SU-DHL-6 (cell line): ENCODE measurements around the gene EXOC6.

Experiments used
- H2AFZ ChIP-seq: fragments of 200-600 bp; sonication (generic); 2 replicates; pipeline ENCODE4 v1.6.1; 2014; ENCODE audit warnings: low read depth, mild to moderate bottlenecking, moderate library complexity, mixed read lengths, antibody characterized with exemption, low read length; ENCODE audit not compliant: severe bottlenecking
- H3F3A ChIP-seq: fragments of 200-600 bp; shearing (Covaris generic); 2 replicates; pipeline ENCODE4 v1.6.0; 2016; ENCODE audit warnings: antibody characterized with exemption, mild to moderate bottlenecking; ENCODE audit not compliant: insufficient read depth
- H3K27ac ChIP-seq: fragments of 200-600 bp; sonication (generic); 2 replicates; pipeline ENCODE4 v1.5.1; 2016; ENCODE audit warnings: low read depth, mild to moderate bottlenecking, low read length, moderate library complexity, mixed read lengths
- H3K27me3 ChIP-seq: fragments of 200-600 bp; sonication (generic), shearing (Covaris generic); 2 replicates; pipeline ENCODE4 v1.6.0; 2014; ENCODE audit warnings: mild to moderate bottlenecking, low read length
- H3K36me3 ChIP-seq: fragments of 200-600 bp; sonication (generic); 2 replicates; pipeline ENCODE4 v1.6.1; 2014; ENCODE audit warnings: mild to moderate bottlenecking, low read length, mixed read lengths
- H3K4me2 ChIP-seq: fragments of 300-600, 200-600 bp; shearing (Covaris generic), sonication (generic); 2 replicates; pipeline ENCODE4 v1.6.0; 2014; ENCODE audit warnings: low read length, low read depth, mild to moderate bottlenecking; ENCODE audit not compliant: poor library complexity, severe bottlenecking
- H3K4me3 ChIP-seq: fragments of 200-600 bp; sonication (generic); 2 replicates; pipeline ENCODE4 v1.5.1; 2014; ENCODE audit warnings: antibody characterized with exemption, low read length, mild to moderate bottlenecking, mixed read lengths; ENCODE audit not compliant: insufficient read depth, poor library complexity, severe bottlenecking
- H3K79me2 ChIP-seq: fragments of 200-600 bp; sonication (generic); 2 replicates; pipeline ENCODE4 v1.6.1; 2014; ENCODE audit warnings: mild to moderate bottlenecking, low read length, moderate library complexity; ENCODE audit not compliant: insufficient read depth
- H3K9ac ChIP-seq: fragments of 200-600 bp; sonication (generic); 2 replicates; pipeline ENCODE4 v1.7.0; 2014; ENCODE audit warnings: mild to moderate bottlenecking, low read length
- H3K9me2 ChIP-seq: fragments of 200-600 bp; sonication (generic); replicated peaks from 2 replicates; pipeline ENCODE4 v1.6.1; 2014; ENCODE audit warnings: low read length; ENCODE audit not compliant: insufficient read depth
- H3K9me3 ChIP-seq: fragments of 200-600 bp; sonication (generic); 2 replicates; pipeline ENCODE4 v1.6.1; 2014; ENCODE audit warnings: low read length, mixed read lengths; ENCODE audit not compliant: insufficient read depth
- H4K20me1 ChIP-seq: fragments of 200-600 bp; sonication (generic); 2 replicates; pipeline ENCODE4 v1.6.1; 2014; ENCODE audit warnings: low read depth, mild to moderate bottlenecking, antibody characterized with exemption, low read length, moderate library complexity, mixed read lengths
- EZH2phosphoT487 ChIP-seq: fragments of 200-600 bp; sonication (generic), shearing (Covaris generic); conservative IDR thresholded peaks from 2 replicates; pipeline ENCODE4 v1.6.1; 2018; ENCODE audit warnings: mild to moderate bottlenecking, antibody characterized with exemption, low read length, moderate library complexity, mixed read lengths
- TF ChIP-seq, protein P1 (sequence below): fragments of 200-600 bp; sonication (generic); IDR thresholded peaks from one replicate; pipeline ENCODE4 v1.5.1; 2017; ENCODE audit warnings: antibody characterized with exemption, mild to moderate bottlenecking, low read length, moderate library complexity; ENCODE audit not compliant: insufficient read depth, poor library complexity, severe bottlenecking

EXOC6 gene

DNA sequence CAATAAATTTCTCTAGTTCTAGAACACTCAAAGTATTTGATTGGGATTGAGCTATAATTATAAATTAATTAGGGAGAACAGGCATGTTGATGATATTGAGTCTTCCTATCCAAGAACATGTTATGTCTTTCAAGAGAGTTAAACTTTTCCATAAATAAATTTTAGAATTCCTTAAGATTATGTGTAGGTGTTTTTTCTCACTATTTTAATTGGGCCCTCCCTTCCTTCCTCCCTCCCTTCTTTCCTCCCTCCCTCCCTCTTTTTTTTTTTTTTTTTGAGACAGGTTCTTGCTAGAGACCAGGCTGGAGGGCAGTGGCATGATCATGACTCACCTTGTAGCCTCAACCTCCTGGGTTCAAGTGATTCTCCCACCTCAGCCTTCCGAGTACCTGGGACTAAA lies 20.2 kb downstream of the EXOC6 start:
- Histone ChIP-seq H3K79me2 (peaks cover 9% of the 10 kb centered on the region), H3K4me3 (no peak overlapping the region), H3K27ac (no peak overlapping the region), H3K36me3 (no peaks in the 10 kb centered on the region), H3K9me2 (no peaks in the 10 kb centered on the region), H3F3A (peaks cover 10% of the 10 kb centered on the region; the same call in 1 of the 2 replicates), H2AFZ (no peak overlapping the region), H3K9ac (no peak overlapping the region), H3K9me3 (no peaks in the 10 kb centered on the region), H4K20me1 (peaks cover 3% of the 10 kb centered on the region), H3K4me2 (no peak overlapping the region), H3K27me3 (no peaks in the 10 kb centered on the region)
- TF ChIP-seq, protein P1, sequence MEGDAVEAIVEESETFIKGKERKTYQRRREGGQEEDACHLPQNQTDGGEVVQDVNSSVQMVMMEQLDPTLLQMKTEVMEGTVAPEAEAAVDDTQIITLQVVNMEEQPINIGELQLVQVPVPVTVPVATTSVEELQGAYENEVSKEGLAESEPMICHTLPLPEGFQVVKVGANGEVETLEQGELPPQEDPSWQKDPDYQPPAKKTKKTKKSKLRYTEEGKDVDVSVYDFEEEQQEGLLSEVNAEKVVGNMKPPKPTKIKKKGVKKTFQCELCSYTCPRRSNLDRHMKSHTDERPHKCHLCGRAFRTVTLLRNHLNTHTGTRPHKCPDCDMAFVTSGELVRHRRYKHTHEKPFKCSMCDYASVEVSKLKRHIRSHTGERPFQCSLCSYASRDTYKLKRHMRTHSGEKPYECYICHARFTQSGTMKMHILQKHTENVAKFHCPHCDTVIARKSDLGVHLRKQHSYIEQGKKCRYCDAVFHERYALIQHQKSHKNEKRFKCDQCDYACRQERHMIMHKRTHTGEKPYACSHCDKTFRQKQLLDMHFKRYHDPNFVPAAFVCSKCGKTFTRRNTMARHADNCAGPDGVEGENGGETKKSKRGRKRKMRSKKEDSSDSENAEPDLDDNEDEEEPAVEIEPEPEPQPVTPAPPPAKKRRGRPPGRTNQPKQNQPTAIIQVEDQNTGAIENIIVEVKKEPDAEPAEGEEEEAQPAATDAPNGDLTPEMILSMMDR = no peak
- TF ChIP-seq EZH2phosphoT487 = no peak

DNA sequence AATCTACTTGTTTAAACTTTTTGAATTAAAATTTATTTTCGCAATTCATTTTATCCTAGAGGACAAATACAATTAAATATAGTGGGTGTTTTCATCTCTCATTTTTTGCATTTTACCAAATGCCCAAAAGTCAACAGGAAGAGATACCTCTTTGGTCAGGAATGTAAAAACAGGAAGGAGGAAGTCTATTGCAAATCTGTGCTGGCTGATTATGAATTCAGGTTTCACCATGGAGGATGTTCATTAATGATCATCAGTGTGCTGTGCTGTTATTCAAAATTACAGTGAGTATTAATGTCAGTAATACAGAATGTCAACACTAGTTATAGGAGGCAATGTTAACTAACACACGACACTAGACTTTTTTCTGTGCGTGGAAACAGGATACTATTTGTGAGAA lies 24.7 kb downstream of the EXOC6 start:
- H3K4me2 ChIP-seq = no peak overlapping the region
- no peaks in the 10 kb centered on the region for H3K9me2 ChIP-seq
- peaks cover 5% of the 10 kb centered on the region; the same call in 1 of the 2 replicates for H3K79me2 ChIP-seq

DNA sequence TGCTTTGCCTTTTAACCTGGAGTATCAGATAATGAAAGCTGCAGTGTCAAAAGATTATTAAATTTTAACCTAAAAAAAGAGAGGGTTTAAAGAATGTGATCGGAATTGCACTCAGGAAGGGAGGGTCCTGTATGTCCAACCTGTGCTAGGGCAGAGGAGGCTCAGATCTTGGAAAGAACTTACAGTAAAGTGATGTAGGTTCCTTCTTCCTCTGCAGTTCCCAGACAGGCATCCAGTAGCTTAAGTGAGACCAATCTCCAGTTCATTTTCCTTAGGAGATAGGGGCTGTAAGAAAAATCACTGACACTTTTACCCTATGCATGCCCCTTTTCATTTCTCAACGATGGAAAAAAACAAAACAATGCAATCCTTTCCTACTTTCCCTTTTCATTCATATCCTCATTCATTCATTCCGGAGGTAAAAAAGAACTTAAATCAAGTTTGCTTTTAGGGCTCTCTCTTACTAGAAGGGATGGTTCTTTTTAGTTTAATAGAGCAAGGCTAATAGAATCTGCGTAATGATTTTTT lies 28.3 kb downstream of the EXOC6 start:
- no peaks in the 10 kb centered on the region; the same call in none of the 2 replicates for H3K79me2 ChIP-seq
- peaks cover 19% of the 10 kb centered on the region for H4K20me1 ChIP-seq
- no peak for TF ChIP-seq EZH2phosphoT487
- TF ChIP-seq, protein P1 = no peak
- no peaks in the 10 kb centered on the region for H3K9me2 ChIP-seq
- no peak overlapping the region for H3K4me2 ChIP-seq
- H3K9ac ChIP-seq = no peak overlapping the region
- no peak overlapping the region for H3K27ac ChIP-seq
- no peaks in the 10 kb centered on the region for H3K9me3 ChIP-seq
- H3F3A ChIP-seq = no peaks in the 10 kb centered on the region; the same call in 1 of the 2 replicates
- H3K27me3 ChIP-seq = no peaks in the 10 kb centered on the region
- H2AFZ ChIP-seq = no peak overlapping the region
- H3K4me3 ChIP-seq = no peak overlapping the region
- H3K36me3 ChIP-seq = no peaks in the 10 kb centered on the region

More for the DNA sequence above, 24.7 kb downstream of the EXOC6 start:
- H3K27me3 ChIP-seq = no peaks in the 10 kb centered on the region
- H2AFZ ChIP-seq = no peak overlapping the region
- H3K36me3 ChIP-seq = no peaks in the 10 kb centered on the region
- no peak overlapping the region for H3K4me3 ChIP-seq
- H3K9ac ChIP-seq = no peak overlapping the region
- H3K9me3 ChIP-seq = no peaks in the 10 kb centered on the region
- peaks cover 15% of the 10 kb centered on the region for H4K20me1 ChIP-seq
- TF ChIP-seq, protein P1 = no peak
- no peak for TF ChIP-seq EZH2phosphoT487
- H3K27ac ChIP-seq = no peak overlapping the region
- H3F3A ChIP-seq = no peaks in the 10 kb centered on the region
